NB4 (cell line): ENCODE data around the gene GARS1.

Source experiments
- DNase-seq: peaks from one replicate; pipeline ENCODE4 v3.0.0; 2010; ENCODE audit warnings: low read depth
- H3K4me3 ChIP-seq: one replicate; pipeline ENCODE4 v1.5.1; 2011; ENCODE audit warnings: mild to moderate bottlenecking, low read depth, low read length, moderate library complexity
- CTCF ChIP-seq: IDR thresholded peaks from one replicate; pipeline ENCODE4 v1.5.1; 2012; ENCODE audit warnings: low read depth, low read length
- MAX ChIP-seq: IDR thresholded peaks from 2 replicates; pipeline ENCODE4 v1.6.1; 2011; ENCODE audit warnings: low read depth, low read length
- MYC ChIP-seq: IDR thresholded peaks from 2 replicates; pipeline ENCODE4 v1.6.1; 2011; ENCODE audit warnings: low read depth, low read length
- POLR2A ChIP-seq: IDR thresholded peaks from 2 replicates; pipeline ENCODE4 v1.6.1; 2011; ENCODE audit warnings: mild to moderate bottlenecking; ENCODE audit not compliant: insufficient read length; ENCODE audit errors: extremely low read depth

GARS1 gene

GRCh38 chr7:30559611-30560010 lies 35.1 kb upstream of the GARS1 start:
- no peak for TF ChIP-seq CTCF
- TF ChIP-seq MAX, result no peak
- TF ChIP-seq POLR2A, result no peak
- TF ChIP-seq MYC, result no peak
- H3K4me3 ChIP-seq, result no peak overlapping the region
- DNase-seq, result no peak

- DNase-seq, result no peak
- no peak for TF ChIP-seq CTCF
- TF ChIP-seq MAX, result no peak
- no peak for TF ChIP-seq POLR2A
- TF ChIP-seq MYC, result no peak
- no peak overlapping the region for H3K4me3 ChIP-seq
These were observed 33.3 kb upstream of the GARS1 start for GRCh38 chr7:30561389-30561788.

- TF ChIP-seq MYC, result no peak
- no peak for TF ChIP-seq MAX
- no peak for TF ChIP-seq POLR2A
- no peak for TF ChIP-seq CTCF
- DNase-seq, result no peak
- no peak overlapping the region for H3K4me3 ChIP-seq
These were observed 32.2 kb upstream of the GARS1 start for GRCh38 chr7:30562498-30562897.

- no peak overlapping the region for H3K4me3 ChIP-seq
- DNase-seq, result no peak
- no peak for TF ChIP-seq MYC
- TF ChIP-seq CTCF, result no peak
- TF ChIP-seq POLR2A, result no peak
- no peak for TF ChIP-seq MAX
These were observed 31.8 kb upstream of the GARS1 start for GRCh38 chr7:30562909-30563308.

GRCh38 chr7:30563326-30563942 lies 31.2 kb upstream of the GARS1 start:
- no peak for TF ChIP-seq CTCF
- TF ChIP-seq POLR2A, result no peak
- no peak for TF ChIP-seq MYC
- no peak for TF ChIP-seq MAX
- peak; percentile 32 for DNase-seq
- H3K4me3 ChIP-seq, result no peak overlapping the region
